Epithelial cell of esophagus (primary cell): ENCODE measurements around the gene RASD1.

ENCODE experiments used
- DNase-seq: peaks from one replicate; pipeline ENCODE4 v3.0.0; 2010; ENCODE audit warnings: low read depth
- H3K4me3 ChIP-seq: 2 replicates; pipeline ENCODE4 v1.5.1; 2011; ENCODE audit warnings: mild to moderate bottlenecking, low read length, control low read depth
- CTCF ChIP-seq: IDR thresholded peaks from 2 replicates; pipeline ENCODE4 v1.5.1; 2011; ENCODE audit warnings: low read depth, mild to moderate bottlenecking, low read length, control low read depth, inconsistent platforms; ENCODE audit not compliant: insufficient read depth; ENCODE audit errors: missing control alignments

RASD1 gene

GRCh38 chr17:17518951-17519350 lies 22.8 kb upstream of the RASD1 start:
- no peak overlapping the region for H3K4me3 ChIP-seq
- no peak for TF ChIP-seq CTCF
- DNase-seq, result no peak

GRCh38 chr17:17518014-17518413 lies 21.8 kb upstream of the RASD1 start:
- no peak for TF ChIP-seq CTCF
- H3K4me3 ChIP-seq, result no peak overlapping the region
- no peak for DNase-seq

GRCh38 chr17:17516941-17517720 lies 20.9 kb upstream of the RASD1 start:
- TF ChIP-seq CTCF, result no peak

GRCh38 chr17:17515934-17516930 lies 20.0 kb upstream of the RASD1 start:
- no peak overlapping the region for H3K4me3 ChIP-seq
- peak; percentile 36 for DNase-seq
- TF ChIP-seq CTCF, result no peak

More at GRCh38 chr17:17516941-17517720, 20.9 kb upstream of the RASD1 start:
- no peak overlapping the region for H3K4me3 ChIP-seq
- DNase-seq, result no peak

- H3K4me3 ChIP-seq, result no peak overlapping the region
- no peak for TF ChIP-seq CTCF
- no peak for DNase-seq
Observed at GRCh38 chr17:17514993-17515933, 19.1 kb upstream of the RASD1 start.

GRCh38 chr17:17514361-17514992 lies 18.3 kb upstream of the RASD1 start:
- DNase-seq, result no peak
- no peak for TF ChIP-seq CTCF
- no peak overlapping the region for H3K4me3 ChIP-seq
